Stimulated activated naive CD8-positive, alpha-beta T cell treated with anti-CD3 and anti-CD28 coated beads, Interleukin-15, Interleukin-2, amounts not matched to agents 100 U/mL and 50 U/mL, for 24 hours (primary cell): Measurements from ENCODE around the gene ANKAR.
A peak's percentile ranks its signal among the peaks of the same experiment; 100 is the strongest.
"Not testable (repeated sequence)": the region's sequence is repeated elsewhere in the genome, so short reads cannot be mapped to it uniquely, and the experiment has no call there.

ENCODE experiments used
- ATAC-seq: fragments of 150-1000 bp; cut with Tn5 transposase; one replicate; pipeline ENCODE4 v1.10.0; 2021
- DNase-seq: peaks from one replicate; pipeline ENCODE4 v3.0.0; 2021

ANKAR gene

GRCh38 chr2:189674374-189675112 is at the start of gene ANKAR:
TSS of gene ANKAR (plus strand) at chr2:189674670. CDS start at chr2:189676491, 1,821 bp downstream.
- ATAC-seq (peak; percentile 97), DNase-seq (peak; percentile 86)

- DNase-seq (no peak), ATAC-seq (no peak)
Measured at GRCh38 chr2:189625636-189626035, 48.8 kb upstream of the ANKAR start.

GRCh38 chr2:189627789-189628188 is 46.7 kb upstream of the ANKAR start:
- ATAC-seq, result no peak

GRCh38 chr2:189628817-189629530 is 45.5 kb upstream of the ANKAR start:
- DNase-seq, result no peak

More at GRCh38 chr2:189627789-189628188, 46.7 kb upstream of the ANKAR start:
- no peak for DNase-seq

GRCh38 chr2:189629531-189630453 is 44.7 kb upstream of the ANKAR start:
- no peak for ATAC-seq

More at GRCh38 chr2:189628817-189629530, 45.5 kb upstream of the ANKAR start:
- ATAC-seq, result no peak

GRCh38 chr2:189631849-189632248 is 42.6 kb upstream of the ANKAR start:
- DNase-seq (no peak), ATAC-seq (no peak)

More at GRCh38 chr2:189629531-189630453, 44.7 kb upstream of the ANKAR start:
- no peak for DNase-seq

- no peak for ATAC-seq
Measured at GRCh38 chr2:189633392-189633811, 41.1 kb upstream of the ANKAR start.

GRCh38 chr2:189635353-189635752 is 39.1 kb upstream of the ANKAR start:
- ATAC-seq, result no peak
- no peak for DNase-seq

More at GRCh38 chr2:189633392-189633811, 41.1 kb upstream of the ANKAR start:
- no peak for DNase-seq

GRCh38 chr2:189638301-189639006 is 36.0 kb upstream of the ANKAR start:
- DNase-seq, result no peak
- no peak for ATAC-seq

GRCh38 chr2:189639007-189639609 is 35.4 kb upstream of the ANKAR start:
- DNase-seq (no peak), ATAC-seq (no peak)

GRCh38 chr2:189641002-189641401 is 33.5 kb upstream of the ANKAR start:
- DNase-seq (no peak), ATAC-seq (no peak)

- DNase-seq (peak; percentile 22), ATAC-seq (peak; percentile 96)
Measured at GRCh38 chr2:189641590-189641989, 32.9 kb upstream of the ANKAR start.

- DNase-seq (no peak), ATAC-seq (no peak)
Measured at GRCh38 chr2:189646521-189646920, 27.9 kb upstream of the ANKAR start.

- ATAC-seq (no peak), DNase-seq (no peak)
Measured at GRCh38 chr2:189648846-189649509, 25.5 kb upstream of the ANKAR start.

- DNase-seq (no peak), ATAC-seq (no peak)
Measured at GRCh38 chr2:189651284-189651683, 23.2 kb upstream of the ANKAR start.

- DNase-seq, ATAC-seq: not testable (repeated sequence)
Measured at GRCh38 chr2:189653464-189653863, 21.0 kb upstream of the ANKAR start.

GRCh38 chr2:189654641-189655040 is 19.8 kb upstream of the ANKAR start:
- ATAC-seq, result no peak
- DNase-seq, result no peak

GRCh38 chr2:189657867-189658266 is 16.6 kb upstream of the ANKAR start:
- ATAC-seq (peak; percentile 53), DNase-seq (peak; percentile 49)

- ATAC-seq (peak; percentile 11), DNase-seq (peak; percentile 28)
Measured at GRCh38 chr2:189658306-189659212, 15.9 kb upstream of the ANKAR start.
